Ishikawa (cell line): Measurements from ENCODE around the gene NAPEPLD.

Experiments used
- CEBPB ChIP-seq: IDR thresholded peaks from 2 replicates; pipeline ENCODE4 v1.6.1; 2012
- CREB1 ChIP-seq: IDR thresholded peaks from 2 replicates; pipeline ENCODE4 v1.6.1; 2012; ENCODE audit warnings: low read depth
- EGR1 ChIP-seq: IDR thresholded peaks from 2 replicates; pipeline ENCODE4 v1.6.1; 2012
- EP300 ChIP-seq: IDR thresholded peaks from 2 replicates; pipeline ENCODE4 v1.6.1; 2012; ENCODE audit warnings: borderline replicate concordance
- FOXM1 ChIP-seq: IDR thresholded peaks from 2 replicates; pipeline ENCODE4 v1.6.1; 2012; ENCODE audit warnings: low read depth, borderline replicate concordance
- MAX ChIP-seq: IDR thresholded peaks from 2 replicates; pipeline ENCODE4 v1.6.1; 2012
- NFIC ChIP-seq: IDR thresholded peaks from 2 replicates; pipeline ENCODE4 v1.6.1; 2012
- RAD21 ChIP-seq: IDR thresholded peaks from 2 replicates; pipeline ENCODE4 v1.6.1; 2012; ENCODE audit warnings: low read depth
- REST ChIP-seq: IDR thresholded peaks from 2 replicates; pipeline ENCODE4 v1.6.1; 2012; ENCODE audit warnings: low read depth, mild to moderate bottlenecking
- TAF1 ChIP-seq: IDR thresholded peaks from 2 replicates; pipeline ENCODE4 v1.6.1; 2012; ENCODE audit warnings: low read depth, mild to moderate bottlenecking
- TEAD4 ChIP-seq: IDR thresholded peaks from 2 replicates; pipeline ENCODE4 v1.6.1; 2012
- USF1 ChIP-seq: IDR thresholded peaks from 2 replicates; pipeline ENCODE4 v1.6.1; 2012
- YY1 ChIP-seq: IDR thresholded peaks from 2 replicates; pipeline ENCODE4 v1.6.1; 2012; ENCODE audit warnings: low read depth
- ZBTB7A ChIP-seq: IDR thresholded peaks from 2 replicates; pipeline ENCODE4 v1.6.1; 2012; ENCODE audit warnings: low read depth

GRCh38 chr7:103116991-103117390 lies 31.9 kb downstream of the NAPEPLD start:
- TF ChIP-seq FOXM1 (no peak), MAX (no peak), EP300 (no peak), ZBTB7A (no peak), TAF1 (no peak), TEAD4 (no peak), CEBPB (no peak), RAD21 (no peak), REST (no peak), YY1 (no peak), CREB1 (no peak), NFIC (no peak), USF1 (no peak), EGR1 (no peak)
